Inflammatory macrophage (primary cell): Measurements from ENCODE around the gene KCNQ1.

Experiments used
- DNase-seq, 2 donors: peaks; one replicate each; pipeline ENCODE4 v3.0.0-alpha.2; 2020 to 2022

KCNQ1 gene

GRCh38 chr11:2570841-2571597 is 126.2 kb downstream of the KCNQ1 start:
- no peak for DNase-seq

GRCh38 chr11:2571598-2572281 is 126.9 kb downstream of the KCNQ1 start:
- DNase-seq: no peak

GRCh38 chr11:2572491-2573239 is 127.9 kb downstream of the KCNQ1 start:
- DNase-seq: no peak

- no peak for DNase-seq
Measured at GRCh38 chr11:2573240-2574042, 128.6 kb downstream of the KCNQ1 start.

GRCh38 chr11:2574043-2574552 is 129.3 kb downstream of the KCNQ1 start:
- DNase-seq: no peak

- no peak for DNase-seq
Measured at GRCh38 chr11:2574553-2575535, 130.0 kb downstream of the KCNQ1 start.

- no peak for DNase-seq
Measured at GRCh38 chr11:2575591-2576051, 130.8 kb downstream of the KCNQ1 start.

- DNase-seq: no peak
Measured at GRCh38 chr11:2576111-2576510, 131.3 kb downstream of the KCNQ1 start.

- no peak for DNase-seq
Measured at GRCh38 chr11:2576549-2576948, 131.7 kb downstream of the KCNQ1 start.

GRCh38 chr11:2577031-2577990 is 132.5 kb downstream of the KCNQ1 start:
- DNase-seq: no peak

- DNase-seq: no peak
Measured at GRCh38 chr11:2577991-2578928, 133.5 kb downstream of the KCNQ1 start.

GRCh38 chr11:2578929-2579270 is 134.1 kb downstream of the KCNQ1 start:
- DNase-seq: no peak

GRCh38 chr11:2579315-2580060 is 134.7 kb downstream of the KCNQ1 start:
- no peak for DNase-seq

GRCh38 chr11:2580061-2580421 is 135.2 kb downstream of the KCNQ1 start:
- DNase-seq: no peak

- DNase-seq: no peak
Measured at GRCh38 chr11:2580571-2581001, 135.8 kb downstream of the KCNQ1 start.

- DNase-seq: no peak
Measured at GRCh38 chr11:2581151-2581930, 136.5 kb downstream of the KCNQ1 start.

- DNase-seq: no peak
Measured at GRCh38 chr11:2581931-2582350, 137.1 kb downstream of the KCNQ1 start.
